MM.1S (cell line): ENCODE measurements around the gene KRTAP5-8.

Experiments
- EZH2 ChIP-seq: fragments of 300-600 bp; sonication (generic); optimal IDR thresholded peaks from 2 replicates; pipeline ENCODE3; 2017; ENCODE audit warnings: low read depth, mild to moderate bottlenecking, antibody characterized with exemption, low read length, mixed read lengths
- TF ChIP-seq, protein P1 (sequence below): fragments of 300-600 bp; sonication (generic); IDR thresholded peaks from 2 replicates; pipeline ENCODE4 v1.5.1; 2016; ENCODE audit warnings: antibody characterized with exemption, low read length, mixed read lengths

GRCh38 chr11:71507102-71507501 lies 30.7 kb upstream of the KRTAP5-8 start:
- TF ChIP-seq, protein P1, sequence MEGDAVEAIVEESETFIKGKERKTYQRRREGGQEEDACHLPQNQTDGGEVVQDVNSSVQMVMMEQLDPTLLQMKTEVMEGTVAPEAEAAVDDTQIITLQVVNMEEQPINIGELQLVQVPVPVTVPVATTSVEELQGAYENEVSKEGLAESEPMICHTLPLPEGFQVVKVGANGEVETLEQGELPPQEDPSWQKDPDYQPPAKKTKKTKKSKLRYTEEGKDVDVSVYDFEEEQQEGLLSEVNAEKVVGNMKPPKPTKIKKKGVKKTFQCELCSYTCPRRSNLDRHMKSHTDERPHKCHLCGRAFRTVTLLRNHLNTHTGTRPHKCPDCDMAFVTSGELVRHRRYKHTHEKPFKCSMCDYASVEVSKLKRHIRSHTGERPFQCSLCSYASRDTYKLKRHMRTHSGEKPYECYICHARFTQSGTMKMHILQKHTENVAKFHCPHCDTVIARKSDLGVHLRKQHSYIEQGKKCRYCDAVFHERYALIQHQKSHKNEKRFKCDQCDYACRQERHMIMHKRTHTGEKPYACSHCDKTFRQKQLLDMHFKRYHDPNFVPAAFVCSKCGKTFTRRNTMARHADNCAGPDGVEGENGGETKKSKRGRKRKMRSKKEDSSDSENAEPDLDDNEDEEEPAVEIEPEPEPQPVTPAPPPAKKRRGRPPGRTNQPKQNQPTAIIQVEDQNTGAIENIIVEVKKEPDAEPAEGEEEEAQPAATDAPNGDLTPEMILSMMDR = no peak
- no peak for TF ChIP-seq EZH2
